T-helper 2 cell treated with Interferon-gamma antibody and Interleukin-4, amounts not matched to agents 100 ng/mL and 5 ng/mL, for 36 hours (primary cell): ENCODE data around the gene KDM6A. TPM values are rescaled to one million over a fixed set of nuclear protein-coding genes. Genes with fewer than 3 reads are reported as not detected.
"Not testable (repeated sequence)": the region's sequence is repeated elsewhere in the genome, so short reads cannot be mapped to it uniquely, and the experiment has no call there.

Experiments used
- intact Hi-C: fragments of 100-400 bp; cut with micrococcal nuclease; formaldehyde crosslinking; loops from one replicate; pipeline ENCODE4 v1.15.1; 2023
- total RNA-seq: library from RNA; stranded (reverse); gene quantifications from 2 replicates; pipeline ENCODE4 v1.2.3, GENCODE V29; 2022

Gene KDM6A
- 24.8 and 28.8 TPM in 2 replicates for total RNA-seq

GRCh38 chrX:44872821-44873414 lies at the start of gene KDM6A:
KDM6A (plus strand) TSS chrX:44873188; CDS start chrX:44873552, 364 bp downstream.
- intact Hi-C loops, result loop anchor here (2.0 to 10.0 kb wide), 4 partner anchors 72 to 1221 kb away; no protein-coding TSS in a partner anchor

DNA sequence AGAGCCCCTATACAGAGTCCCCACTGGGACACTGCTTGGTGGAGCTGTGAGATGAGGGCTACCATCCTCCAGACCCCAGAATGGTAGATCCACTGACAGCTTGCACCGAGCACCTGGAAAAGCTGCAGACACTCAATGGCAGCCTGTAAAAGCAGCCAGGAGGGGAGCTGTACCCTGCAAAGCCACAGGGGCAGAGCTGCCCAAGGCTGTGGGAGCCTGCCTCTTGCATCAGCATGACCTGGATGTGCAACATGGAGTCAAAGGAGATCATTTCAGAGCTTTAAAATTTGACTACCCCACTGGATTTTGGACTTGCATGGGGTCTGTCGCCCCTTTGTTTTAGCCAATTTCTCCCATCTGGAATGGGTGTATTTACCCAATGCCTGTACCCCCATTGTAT lies 49.8 kb upstream of the KDM6A start:
- intact Hi-C loops, result not testable (repeated sequence)

DNA sequence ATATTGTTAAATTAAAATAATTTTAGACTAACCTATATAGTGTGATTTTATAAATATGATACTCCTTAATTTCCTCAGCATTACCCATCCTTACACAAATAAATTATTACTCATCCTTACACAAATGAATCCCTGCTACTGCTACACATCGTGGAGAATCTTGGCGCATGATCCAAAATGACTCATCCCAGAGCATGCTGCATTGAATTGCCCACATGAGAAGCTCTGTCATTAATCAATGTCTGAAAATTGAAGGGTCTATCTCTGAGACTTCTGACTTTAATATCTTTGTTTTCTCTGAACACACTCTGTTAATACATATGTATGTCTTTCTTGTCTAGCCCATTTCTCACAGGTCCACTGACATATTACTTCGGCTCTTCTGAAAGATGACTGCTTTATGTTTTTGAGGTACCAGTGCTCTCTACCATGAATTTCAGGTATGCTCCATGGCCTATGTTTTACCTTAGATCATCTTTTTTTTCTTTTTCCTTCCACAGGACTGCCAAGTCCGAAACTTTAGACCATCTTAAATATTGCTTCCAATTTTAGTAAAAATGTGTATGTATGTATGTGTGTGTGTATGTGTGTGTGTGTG lies 44.9 kb upstream of the KDM6A start:
- intact Hi-C loops, result no loop called here

DNA sequence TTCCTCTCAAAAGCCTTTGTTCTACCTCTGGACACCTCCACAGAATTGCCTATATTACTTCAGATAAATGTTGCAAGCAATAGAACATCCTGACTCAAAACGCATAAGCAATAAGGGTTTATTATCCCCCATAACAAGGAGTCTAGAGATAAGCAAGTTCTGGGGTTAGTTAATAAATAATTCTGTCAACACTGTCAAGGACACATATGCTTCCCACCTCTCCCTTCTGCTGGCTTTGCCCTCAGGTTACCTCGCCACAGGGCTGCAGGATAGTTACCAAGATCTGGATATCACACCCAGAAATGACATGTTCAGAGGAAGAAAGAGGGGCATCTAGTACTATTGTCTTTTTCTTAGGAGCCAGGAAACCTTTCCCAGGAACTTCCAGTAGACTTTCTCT lies 43.2 kb upstream of the KDM6A start:
- intact Hi-C loops, result no loop called here

DNA sequence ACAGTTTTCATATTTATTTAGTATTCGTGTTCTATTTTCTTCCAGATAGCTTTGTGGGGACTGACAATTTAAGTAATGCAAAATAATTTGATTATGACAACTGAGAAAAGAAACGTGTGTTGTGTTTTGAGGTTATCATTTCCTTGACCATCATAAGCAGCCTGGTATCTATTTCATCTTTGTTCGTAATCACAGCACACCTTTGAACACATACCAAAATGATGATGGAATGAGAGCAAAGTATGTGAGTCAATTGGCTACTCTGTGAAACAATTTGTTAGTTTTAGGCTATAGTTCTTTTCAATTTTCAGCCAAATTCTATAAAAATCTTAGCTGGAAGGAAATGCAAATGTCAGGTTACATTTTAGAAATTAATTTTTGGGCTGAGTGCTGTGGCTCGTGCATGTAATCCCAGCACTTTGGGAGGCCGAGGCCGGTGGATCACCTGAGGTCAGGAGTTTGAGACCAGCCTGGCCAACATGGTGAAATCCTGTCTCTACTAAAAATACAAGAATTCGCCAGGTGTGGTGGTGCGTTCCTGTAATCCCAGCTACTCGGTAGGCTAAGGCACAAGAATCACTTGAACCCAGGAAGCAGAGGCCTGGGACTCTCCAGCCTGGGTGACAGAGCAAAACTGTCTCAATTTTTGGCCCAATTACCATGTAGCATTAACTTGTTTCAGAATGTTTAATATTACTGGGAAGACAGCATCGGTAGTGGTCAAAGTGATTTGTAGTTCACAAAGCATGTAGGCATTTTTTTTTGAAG lies 30.3 kb upstream of the KDM6A start:
- intact Hi-C loops, result no loop called here

DNA sequence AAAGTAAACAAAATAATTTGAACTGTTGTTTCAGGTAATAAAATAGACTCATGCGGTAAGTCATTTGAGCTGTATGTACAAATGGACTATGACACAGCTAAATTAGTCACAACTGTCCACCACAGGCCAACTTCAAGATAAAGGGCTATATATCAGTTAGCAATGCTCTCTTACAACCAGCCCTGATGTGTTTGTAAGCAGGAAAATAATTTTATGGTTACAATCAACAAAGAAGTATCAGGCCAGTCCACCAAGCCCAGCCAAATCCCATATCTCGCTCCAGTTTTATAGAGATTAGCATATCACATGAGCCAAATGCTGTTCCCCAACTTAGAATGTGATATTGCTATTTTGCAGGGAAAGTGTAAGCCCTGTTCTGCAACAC lies 29.7 kb upstream of the KDM6A start:
- intact Hi-C loops, result no loop called here

- intact Hi-C loops, result no loop called here
These were observed 29.2 kb upstream of the KDM6A start, which contains the start of gene DUSP21 for GRCh38 chrX:44843753-44844152. DUSP21 (plus strand) TSS chrX:44844021; CDS start chrX:44844133, 112 bp downstream.

GRCh38 chrX:44844204-44844603 lies 28.8 kb upstream of the KDM6A start:
- intact Hi-C loops, result no loop called here

GRCh38 chrX:44850891-44851290 lies 22.1 kb upstream of the KDM6A start:
- intact Hi-C loops, result not testable (repeated sequence)

- intact Hi-C loops, result loop anchor here (5.0 to 10.0 kb wide), 2 partner anchors 74 to 1219 kb away; no protein-coding TSS in a partner anchor
These were observed 1.8 kb upstream of the KDM6A start for GRCh38 chrX:44871114-44871645.

DNA sequence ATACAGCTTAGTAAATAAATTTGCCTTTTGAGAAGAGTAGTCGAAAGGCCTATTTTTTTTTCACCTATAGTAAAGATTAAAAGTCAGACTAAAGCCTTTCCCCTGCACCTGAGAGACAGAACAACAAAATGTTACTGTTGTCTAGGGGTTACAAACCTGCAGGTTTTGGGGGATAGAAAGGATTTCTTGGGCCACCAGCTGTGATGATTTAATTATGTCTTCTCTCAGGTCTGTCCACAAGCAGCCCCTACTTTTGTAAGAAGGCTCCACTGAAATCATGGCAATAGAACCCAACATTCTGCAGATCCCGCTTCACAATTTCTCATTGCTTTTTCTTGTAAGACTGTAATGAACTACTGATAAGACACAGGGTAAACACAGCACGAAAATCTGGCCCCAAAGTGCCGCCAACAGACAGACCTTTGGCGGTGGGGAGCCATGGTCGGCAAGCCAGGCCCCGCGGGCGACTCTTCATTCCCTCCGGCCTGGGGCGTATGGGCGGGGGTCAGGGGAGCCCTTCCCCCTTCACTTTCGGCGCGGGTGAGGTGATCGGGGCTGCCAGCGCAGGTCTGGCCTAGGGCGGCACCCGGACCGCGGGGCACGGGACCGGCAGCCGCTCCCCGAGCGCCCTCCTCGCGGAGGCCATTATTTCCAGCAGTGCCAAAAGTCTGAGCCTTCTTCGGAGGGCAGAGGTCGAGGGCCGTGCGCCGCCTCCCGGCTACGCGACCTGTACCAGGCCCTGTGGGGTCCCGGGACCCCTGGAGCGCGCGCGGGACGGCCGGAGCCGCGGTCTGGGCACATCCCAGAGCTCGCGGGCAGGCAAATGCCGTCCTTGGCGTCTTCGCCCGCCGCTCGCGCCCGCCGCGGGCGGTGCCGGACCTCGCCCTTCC lies 812 bp upstream of the KDM6A start:
- intact Hi-C loops, result loop anchor here (2.0 to 10.0 kb wide), 4 partner anchors 73 to 1220 kb away; no protein-coding TSS in a partner anchor

DNA sequence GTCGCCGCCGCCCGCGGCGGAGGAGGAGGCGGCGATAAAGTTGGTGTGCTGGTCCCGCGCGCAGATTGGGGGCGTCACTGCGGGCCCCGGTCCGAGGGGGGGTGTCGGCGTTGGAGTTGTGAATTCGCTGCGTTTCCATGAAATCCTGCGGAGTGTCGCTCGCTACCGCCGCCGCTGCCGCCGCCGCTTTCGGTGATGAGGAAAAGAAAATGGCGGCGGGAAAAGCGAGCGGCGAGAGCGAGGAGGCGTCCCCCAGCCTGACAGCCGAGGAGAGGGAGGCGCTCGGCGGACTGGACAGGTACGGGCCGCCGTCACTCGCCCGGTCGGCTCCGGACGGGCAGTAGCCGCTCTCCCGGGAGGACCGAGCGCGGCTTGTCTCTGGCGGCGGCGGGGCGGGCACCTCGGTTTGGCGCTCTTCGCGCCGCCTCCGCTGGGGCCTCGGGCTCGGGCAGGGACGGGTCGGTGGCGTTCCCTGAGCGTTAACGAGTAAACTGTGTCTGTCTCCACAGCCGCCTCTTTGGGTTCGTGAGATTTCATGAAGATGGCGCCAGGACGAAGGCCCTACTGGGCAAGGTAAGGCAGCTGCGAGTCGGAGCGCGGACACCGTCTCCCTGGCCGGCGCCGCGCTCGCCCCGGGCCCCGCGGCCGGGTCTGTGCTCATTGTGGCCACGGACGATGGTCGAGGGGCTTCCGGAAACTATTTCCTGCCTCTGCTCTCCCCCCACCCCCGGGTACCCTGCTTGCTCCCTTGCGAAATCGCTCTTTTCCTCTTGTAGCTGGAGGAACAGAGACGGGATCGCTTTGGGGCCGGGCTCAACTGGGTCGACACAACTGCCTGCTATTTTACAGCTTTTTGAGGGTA lies 658 bp downstream of the KDM6A start:
- intact Hi-C loops, result loop anchor here (2.0 to 10.0 kb wide), 4 partner anchors 71 to 1221 kb away; no protein-coding TSS in a partner anchor

DNA sequence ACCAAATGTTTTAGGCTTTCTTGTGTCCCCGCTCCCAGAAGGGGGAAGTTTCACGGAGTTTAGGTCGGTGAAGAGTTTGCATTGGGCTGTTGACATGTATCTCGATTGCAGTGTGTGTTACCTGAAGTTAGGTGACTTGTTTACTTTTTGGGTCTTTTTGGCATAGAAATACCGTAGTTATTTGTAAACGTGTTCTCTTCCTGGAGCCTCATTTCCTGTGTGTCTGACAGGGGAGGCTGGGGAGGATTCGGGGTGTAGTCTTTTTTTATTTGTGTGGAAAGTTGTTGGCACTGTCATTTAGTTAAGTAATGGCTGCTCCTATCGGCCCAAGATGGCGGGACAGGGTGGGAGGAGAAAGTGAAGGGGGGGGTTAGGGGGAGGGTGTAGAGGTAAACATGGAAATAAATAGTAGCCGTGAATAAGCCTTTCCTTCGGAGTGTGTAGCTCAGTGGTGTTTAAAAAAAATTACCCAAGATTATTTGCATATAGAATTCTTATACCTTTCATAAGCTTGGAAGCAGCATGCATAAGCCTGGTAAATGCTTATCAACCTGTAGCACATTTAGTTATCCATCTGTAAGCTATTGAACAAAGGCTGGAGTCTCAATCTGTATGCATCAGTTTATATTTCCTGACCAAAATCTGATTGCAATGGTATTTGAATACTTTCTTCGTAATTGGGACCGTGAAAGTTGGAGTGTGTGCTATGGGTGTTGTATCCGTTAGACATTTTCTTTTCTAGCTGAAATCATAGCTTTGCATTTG lies 1.6 kb downstream of the KDM6A start:
- intact Hi-C loops, result loop anchor here (5.0 to 10.0 kb wide), 2 partner anchors 70 to 1222 kb away; no protein-coding TSS in a partner anchor

- intact Hi-C loops, result loop anchor here (10.0 kb wide), 1 partner anchor 70 kb away; no protein-coding TSS in a partner anchor
These were observed 2.1 kb downstream of the KDM6A start for GRCh38 chrX:44875185-44875489.

DNA sequence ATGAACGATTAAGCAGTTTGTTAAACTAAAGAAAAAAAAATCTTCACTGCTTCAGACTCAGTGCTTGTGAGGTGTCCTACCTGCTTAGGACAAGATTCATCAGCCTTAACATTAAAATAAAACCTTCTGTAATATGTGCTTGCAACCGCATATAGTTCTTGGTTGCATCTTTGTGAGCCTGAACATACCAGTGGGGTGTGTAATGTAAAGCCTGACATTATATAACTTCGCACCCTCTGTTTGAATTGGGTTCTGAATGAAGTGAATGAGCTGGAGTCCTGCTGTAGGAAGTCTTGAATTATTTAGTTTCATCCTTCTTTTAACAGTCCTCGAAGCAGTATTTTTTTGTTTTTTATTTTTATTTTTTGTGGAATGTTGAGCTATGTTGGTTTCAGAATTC lies 3.1 kb downstream of the KDM6A start:
- intact Hi-C loops, result loop anchor here (10.0 kb wide), 1 partner anchor 69 kb away; no protein-coding TSS in a partner anchor

GRCh38 chrX:44876767-44877166 lies 3.8 kb downstream of the KDM6A start:
- intact Hi-C loops, result loop anchor here (10.0 kb wide), 1 partner anchor 68 kb away; no protein-coding TSS in a partner anchor

- intact Hi-C loops, result loop anchor here (10.0 kb wide), 1 partner anchor 66 kb away; no protein-coding TSS in a partner anchor
These were observed 5.8 kb downstream of the KDM6A start for GRCh38 chrX:44878780-44879179.

- intact Hi-C loops, result no loop called here
These were observed 8.6 kb downstream of the KDM6A start for GRCh38 chrX:44881549-44881948.

DNA sequence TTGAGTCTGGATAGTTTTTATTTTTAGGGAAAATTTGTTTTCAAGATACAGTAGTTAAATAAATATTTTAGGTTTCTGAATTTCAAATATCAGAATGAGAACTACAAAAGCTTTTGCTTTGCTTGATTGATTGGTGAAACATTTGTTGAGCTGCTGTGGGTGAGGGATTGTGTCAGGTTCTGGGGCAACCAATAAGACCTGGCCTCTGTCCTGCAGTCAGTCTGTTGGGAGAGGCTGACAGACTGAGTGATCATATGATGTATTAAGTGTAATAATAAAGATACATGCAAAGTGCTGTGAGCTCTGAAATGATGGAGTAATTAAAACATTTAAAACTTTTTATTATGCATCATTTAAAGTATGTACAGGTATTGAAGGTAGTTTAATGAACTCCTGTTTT lies 9.6 kb downstream of the KDM6A start:
- intact Hi-C loops, result no loop called here
